ENCODE data around the gene RPS14. TPM values are rescaled to one million over a fixed set of nuclear protein-coding genes. Genes with fewer than 3 reads are reported as not detected.

RPS14 gene
- total and polyA plus RNA-seq, 2 of the 8 experiments (the other 6 are each of a cell fraction or from before 2014, with no cell fraction given): 2,548 to 6,423 TPM

DNA sequence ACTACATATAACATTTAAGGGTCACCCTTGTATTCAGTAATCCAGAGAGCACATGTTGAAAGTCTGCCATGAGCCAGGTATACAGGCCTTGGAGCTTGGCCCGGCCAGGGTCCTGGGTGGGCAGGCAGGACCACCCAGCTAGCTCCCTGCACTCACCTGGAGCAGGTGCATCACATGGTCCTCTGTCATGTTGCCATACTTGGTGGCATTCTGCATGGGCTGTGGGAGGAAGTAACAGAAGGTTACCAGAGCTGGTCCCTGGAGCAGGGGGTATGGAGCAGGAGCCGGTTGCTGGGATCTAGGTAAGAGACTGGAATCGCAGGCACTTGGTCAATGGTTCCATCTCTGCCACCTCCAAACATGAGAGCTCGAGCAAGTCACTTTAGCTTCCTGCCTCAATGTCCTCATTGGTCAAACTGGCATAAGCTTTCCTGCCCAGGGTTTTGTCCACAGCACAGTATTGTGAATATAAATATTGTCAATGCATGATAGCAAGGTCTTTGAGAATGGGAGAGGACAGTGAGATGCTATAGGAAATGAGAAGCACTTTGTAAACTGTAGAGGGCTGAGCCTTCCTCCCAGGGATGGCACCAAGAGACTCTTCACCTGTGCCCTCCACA, 43.3 kb downstream of the RPS14 start (continued):
- TF ChIP-seq MAFK (IDR thresholded peaks at IDR 0.05; ENCODE audit: low read depth, low read length): no peak
- TF ChIP-seq POLR2A (IDR thresholded peaks at IDR 0.05; ENCODE audit: control extremely low read depth in 1 of 2, low read depth in 2 of 2, low read length in 2 of 2): no peak
- no peak for TF ChIP-seq RFX5 (IDR thresholded peaks at IDR 0.05; ENCODE audit: borderline replicate concordance, low read depth, low read length)
- no peak for TF ChIP-seq SP1 (IDR thresholded peaks at IDR 0.05; ENCODE audit: low read depth, low read length)
- no peak for TF ChIP-seq PHF8 (conservative IDR thresholded peaks at IDR 0.05; ENCODE audit: low read depth, low read length)
- TF ChIP-seq, protein P1, sequence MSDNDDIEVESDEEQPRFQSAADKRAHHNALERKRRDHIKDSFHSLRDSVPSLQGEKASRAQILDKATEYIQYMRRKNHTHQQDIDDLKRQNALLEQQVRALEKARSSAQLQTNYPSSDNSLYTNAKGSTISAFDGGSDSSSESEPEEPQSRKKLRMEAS (IDR thresholded peaks at IDR 0.05): no peak
